Suppressor macrophage treated with lipopolysaccharide for 4 hours (primary cell): ENCODE data around the gene NGEF.
A peak's percentile ranks its signal among the peaks of the same experiment; 100 is the strongest.

Source experiments
- DNase-seq: peaks from one replicate; pipeline ENCODE4 v3.0.0-alpha.2; 2020

NGEF gene

DNA sequence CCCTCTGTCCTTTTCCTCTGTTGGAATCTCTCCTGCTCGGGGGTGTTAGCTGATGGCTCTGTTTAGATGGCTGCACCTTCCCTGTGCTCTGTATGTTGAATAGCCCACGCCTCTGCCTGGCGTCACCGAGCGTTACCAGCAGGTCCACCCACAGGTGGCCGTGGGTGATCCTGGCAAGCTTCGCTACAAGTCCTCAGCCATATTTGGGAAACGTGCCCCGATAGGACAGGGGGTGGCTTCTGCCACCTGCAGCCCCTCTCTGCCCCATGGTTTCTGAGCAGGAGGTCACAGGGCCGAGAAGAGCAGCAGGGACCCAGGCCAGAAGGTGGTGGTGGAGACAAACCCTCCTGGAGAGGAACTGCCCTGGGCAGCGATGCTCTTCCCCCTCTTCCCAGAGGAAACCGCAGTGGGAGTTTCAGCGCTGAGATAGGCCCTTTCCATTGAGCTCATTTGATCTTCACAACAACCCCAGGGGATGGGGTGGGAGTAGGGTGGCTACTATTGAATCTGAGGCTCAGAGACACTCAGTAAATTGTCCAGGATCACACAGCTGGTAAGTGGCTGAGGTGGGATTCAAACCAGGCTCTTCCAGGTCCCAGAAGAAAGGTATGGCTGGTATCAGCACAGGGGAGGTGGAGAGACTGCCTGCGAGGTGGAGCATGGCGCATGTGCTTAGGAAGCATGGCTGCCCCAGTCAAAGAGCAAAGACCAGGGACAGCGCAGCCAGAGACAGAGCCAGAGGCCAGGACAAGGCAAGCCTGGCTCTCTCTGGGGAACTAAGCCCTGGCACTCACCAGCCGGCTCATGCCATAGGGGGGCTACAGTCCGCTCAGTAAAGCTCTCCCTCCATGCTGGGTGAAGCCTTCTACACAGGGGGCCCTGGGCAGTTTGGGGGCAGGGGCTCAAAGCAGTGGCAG is 15.0 kb downstream of the NGEF start:
- DNase-seq, result no peak

DNA sequence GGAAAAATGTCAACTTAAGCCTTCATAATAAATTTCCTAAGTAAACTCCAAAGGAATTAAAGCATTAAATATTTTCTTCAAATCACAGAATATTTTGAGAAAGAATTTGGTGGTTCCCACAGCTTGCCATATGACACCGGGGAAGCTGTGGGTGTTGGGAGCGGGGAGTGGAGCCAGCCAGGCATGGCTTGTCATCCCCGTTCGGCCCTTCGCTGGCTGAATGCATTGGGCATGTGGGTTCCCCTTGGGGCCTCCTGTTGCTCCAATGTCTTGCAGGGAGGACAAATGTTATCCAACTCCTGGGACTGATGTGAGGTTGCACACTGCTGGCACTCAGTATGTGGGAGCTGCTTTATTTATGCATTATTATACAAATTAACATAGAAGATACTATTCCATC is 18.6 kb downstream of the NGEF start:
- no peak for DNase-seq

DNA sequence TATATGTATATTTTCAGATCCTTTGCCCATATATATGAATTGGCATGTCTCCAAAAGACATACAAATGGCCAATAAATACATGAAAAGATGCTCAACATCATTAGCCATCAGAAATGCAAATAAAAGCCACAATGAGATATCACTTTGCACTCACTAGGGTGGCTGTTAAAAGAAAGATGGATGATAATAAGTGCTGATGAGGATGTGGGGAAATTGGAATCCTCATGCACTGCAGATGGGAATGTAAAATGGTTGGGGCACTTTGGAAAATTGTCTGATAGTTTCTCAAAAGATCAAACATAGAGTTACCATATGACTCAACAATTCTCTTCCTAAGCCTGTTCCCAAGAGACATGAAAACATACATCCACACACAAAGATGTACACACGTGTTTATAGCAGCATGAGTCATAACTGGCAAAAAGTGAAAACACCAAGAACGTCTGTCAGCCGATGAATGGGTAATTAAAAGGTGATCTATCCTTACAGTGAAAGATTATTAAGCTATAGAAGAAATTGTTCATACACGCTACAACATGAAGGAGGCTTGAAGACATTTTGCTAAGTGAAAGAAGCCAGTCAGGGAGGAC is 19.7 kb downstream of the NGEF start:
- no peak for DNase-seq

DNA sequence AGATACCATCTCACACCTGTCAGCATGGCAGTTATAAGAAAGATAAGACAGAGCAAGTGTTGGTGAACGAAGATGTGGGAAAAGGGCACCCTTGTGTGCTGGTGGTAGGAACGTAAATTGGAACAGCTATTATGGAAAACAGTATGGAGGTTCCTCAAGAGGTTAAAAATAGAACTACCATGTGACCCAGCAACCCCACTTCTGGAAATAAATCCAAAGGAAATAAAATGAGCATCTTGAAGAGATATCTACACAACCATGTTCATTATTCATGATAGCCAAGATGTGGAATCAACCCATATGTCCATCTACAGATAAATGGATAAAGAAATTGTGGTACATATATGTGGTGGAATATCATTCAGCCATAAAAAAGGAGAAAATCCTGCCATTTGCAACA is 26.9 kb downstream of the NGEF start:
- DNase-seq, result no peak

DNA sequence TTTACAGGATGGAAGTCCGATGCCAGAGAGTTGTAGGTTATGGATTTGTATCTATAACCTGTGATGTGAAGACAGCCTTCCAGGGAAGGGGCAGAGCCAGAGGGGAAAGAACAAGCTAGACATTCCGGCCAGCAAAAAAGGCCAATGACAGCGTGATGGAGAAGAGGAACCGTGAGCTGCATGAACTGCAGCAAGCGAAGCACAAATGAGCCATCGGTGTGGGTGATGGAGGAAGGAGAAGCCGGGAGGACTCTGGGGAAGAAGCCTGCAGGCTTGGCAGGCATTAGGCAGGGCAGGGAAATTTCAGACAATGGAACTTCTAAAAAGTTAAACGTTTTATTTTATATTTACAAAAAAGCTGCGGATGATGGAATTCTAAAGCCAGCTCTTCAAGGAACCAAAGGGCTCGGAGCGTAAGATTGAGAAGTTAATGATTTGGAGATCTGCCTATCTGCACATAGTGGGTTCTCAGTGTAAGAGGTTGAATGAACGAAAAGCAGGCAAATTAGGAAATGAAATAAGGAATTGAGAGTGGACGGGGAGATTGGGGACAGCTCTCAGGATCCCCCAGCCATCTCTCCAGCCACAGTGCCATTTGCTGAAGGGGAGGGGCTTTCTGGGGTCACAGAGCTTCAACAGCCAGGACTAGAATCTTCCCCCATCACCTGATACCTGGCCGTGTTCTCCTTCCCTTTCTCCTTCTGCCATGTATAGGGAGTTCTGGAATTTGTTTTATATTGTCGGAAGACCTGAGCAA is 28.4 kb downstream of the NGEF start:
- DNase-seq, result peak; percentile 19

DNA sequence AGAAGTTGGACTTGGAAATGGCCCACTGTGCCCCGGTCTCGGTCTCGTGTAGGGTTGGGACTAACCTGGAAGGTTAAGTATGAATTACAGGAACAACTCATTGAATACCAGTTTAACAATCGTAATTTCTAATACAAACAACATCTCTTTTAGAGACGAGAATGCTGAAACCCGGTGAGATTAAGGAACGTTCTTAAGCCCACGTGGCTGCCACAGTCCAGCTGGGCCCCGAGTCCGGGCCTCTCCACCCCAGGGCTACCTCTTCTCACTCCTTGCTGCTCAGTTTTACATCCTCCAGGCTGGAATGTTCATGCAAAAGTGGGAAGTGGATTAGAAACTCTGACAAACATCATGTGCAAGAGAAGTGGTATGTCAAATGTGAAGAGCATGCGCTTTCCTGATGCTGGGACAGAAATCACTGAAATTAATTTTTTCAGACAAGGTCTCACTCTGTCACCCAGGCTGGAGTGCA is 29.4 kb downstream of the NGEF start:
- no peak for DNase-seq

DNA sequence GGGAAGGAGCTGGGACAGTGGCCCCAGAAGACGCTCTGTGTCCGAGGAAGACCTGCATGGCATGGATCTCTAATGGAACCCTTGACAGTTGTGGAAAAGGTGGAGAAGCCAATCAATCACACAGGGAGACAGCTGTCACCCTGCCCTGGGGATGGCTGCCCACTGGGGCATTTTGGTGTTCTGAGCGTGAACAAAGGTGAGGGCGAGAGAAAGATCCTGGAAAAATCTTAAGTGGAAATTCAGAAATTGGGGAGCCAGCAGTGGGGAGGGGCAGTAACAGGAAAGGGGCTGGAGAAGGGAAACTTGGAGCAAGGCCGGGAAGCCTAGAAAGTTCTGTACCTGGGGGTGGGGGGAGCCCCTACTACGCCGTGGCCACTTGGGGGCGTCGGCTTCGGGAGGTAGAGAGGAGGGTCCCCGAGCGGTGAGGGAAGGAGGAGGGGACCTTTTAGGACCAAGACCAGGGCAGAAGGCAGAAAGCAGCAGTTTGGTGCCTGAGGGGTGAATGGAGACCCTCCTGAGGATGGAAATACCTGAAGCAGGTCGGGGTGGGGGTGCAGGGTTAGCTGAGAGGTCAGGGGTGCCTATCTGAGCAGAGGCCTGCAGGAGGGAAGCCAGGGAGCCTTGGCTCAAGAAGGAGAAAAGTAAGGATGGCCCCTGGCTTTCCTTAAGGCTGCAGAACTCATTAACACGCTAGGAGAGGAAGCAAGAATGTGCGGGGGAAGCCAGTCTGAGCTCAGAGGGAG is 30.0 kb downstream of the NGEF start:
- peak; percentile 12 for DNase-seq

DNA sequence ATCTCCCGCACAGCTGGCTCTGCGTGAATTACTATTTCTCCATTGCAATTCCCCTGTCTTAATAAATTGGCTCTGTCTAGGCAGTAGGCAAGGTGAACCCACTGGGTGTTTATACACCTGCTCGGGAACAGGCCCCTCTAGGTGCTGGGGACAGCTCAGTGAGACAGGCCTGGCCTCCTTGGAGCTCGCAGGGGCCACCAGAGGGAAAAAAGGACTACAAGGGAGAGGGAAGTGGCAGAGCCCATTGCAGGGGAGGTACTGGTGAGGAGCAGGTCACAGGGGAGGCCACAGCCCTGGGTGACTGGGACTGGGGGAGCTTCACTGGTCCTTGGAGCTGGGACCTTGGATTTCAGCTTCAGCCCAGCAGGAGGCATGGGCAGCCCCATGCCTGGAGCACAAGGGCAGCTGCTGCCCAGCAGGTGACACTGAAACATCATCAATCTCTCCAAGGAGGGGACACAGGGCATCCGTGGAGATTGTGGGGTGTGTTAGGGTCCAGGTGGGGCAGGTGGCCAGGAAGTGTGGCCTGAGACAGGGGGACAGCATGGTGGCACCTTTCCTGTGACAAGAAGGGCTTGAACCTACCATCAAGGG is 31.2 kb downstream of the NGEF start:
- no peak for DNase-seq

DNA sequence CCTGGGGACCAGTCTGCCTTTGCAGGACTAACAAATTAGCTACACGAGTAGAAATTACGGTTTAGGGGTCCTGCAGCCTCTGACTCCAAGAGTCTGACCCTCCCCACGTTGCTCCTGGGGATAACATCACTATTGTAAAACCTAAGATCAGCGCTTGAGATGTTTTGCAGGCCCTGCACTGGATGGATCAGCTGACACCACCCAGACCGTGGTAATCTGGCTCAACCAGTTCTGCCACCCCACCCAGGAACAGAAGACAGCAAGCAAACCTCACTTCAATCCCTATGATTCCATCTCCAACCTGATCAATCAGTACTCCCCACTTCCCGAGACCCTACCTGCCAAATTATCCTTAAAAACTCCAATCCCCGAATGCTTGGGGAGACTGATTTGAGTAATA is 31.7 kb downstream of the NGEF start:
- DNase-seq, result no peak

DNA sequence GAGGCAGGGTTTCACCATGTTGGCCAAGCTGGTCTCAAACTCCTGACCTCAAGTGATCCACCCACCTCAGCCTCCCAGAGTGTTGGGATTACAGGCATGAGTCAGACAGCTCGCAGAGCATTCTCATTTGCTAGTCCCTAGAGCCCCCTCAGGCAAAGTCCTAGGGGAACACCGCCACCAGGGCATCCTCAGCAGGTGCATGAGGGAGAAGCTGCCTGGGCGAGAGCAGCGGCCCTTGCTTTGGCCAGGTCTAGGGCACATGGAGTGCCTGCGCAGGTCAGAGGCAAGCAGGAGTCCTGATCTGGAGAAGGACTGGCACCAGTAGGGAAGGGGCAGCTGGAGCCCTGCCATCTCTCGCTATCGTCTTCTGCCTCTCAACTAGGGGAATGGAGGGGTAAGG is 32.4 kb downstream of the NGEF start:
- DNase-seq, result no peak

DNA sequence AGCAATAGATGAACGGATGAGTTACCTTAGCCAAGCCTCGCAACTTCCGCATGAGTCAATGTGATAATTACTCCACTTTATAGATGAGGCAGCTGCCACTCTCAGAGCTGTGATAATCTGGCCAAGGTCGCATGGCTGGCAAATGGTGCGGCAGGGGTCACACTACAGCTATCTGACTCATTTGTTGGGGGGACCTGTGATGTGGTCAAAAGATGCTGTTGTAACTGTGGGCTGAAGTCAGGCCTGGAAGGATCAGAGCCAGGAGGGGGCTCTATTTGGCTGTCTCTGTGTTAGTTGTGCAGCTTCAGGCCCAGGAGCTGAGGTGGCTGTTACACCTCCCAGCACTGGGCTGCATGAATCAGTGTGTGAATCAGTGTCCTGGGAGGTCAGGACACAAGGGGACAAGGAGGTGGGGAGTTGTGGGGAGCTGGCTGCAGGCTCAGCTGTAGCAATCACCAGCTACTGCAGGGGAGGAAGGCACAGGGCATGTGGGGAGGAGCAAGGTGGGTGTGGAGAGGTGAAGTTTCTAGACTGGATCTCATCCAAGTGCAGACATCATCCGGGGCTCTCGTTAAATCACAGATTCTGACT is 33.1 kb downstream of the NGEF start:
- no peak for DNase-seq

DNA sequence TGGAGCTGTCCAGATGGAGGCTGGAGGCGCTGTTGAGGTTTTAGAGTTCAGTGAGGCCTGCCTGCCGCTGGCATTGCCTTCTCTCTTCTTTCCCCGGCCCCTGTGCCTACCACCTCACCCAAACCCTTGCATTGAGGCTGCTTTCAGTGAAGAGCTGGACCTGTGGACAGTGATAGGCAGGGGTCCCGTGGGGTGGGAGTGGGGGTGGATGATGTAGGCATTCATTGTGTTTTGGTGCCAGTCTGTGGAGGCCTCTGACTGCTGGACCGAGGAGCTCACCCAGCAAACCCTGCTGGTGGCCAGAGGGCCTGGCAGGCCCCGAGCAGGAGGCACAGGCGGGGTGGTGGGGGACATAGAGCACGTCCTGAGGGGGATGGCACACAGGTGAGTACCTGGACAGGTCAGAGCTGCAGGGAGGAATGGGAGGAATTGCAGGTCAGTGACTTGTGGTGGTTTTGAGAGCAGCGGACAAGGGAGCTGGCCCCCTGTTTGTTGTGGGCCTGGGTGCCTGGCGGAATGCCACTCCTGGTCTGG is 35.6 kb downstream of the NGEF start:
- DNase-seq, result no peak

DNA sequence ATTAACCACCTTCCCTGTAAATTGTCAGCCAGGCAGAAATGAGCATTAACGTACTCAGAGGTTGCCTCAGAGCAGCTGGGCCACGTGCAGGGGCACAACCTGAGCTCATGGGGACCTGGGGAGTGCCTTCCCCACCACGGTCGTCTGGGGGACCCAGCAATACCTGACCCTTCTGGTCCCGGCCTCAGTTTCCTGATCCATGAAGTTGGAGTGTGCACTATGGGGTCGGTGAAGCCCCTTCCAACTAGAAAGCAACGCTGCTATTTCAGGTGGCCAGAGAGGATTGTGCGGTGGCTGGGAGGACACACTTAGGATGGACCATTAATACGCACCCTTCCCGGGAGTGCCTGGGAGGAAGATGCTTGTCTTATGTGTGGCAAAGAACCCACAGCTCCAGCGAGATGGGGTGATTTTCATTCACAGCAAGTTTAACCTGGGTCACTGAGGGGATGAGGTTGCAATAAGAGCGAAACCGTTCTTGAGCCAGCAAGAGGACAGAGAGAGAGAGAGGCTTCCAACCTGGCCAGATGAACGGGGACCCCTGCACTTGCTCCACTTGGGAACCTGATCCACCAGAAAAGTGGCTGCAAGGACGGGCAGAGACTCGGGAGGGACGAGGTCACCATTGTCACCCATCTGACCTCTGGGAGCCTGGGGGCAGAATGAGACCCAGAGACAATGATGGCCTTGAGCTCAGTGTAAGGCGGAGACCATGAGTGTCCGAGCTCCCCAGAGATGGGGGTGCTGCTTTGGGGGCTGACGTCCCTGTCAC is 36.2 kb downstream of the NGEF start:
- no peak for DNase-seq

DNA sequence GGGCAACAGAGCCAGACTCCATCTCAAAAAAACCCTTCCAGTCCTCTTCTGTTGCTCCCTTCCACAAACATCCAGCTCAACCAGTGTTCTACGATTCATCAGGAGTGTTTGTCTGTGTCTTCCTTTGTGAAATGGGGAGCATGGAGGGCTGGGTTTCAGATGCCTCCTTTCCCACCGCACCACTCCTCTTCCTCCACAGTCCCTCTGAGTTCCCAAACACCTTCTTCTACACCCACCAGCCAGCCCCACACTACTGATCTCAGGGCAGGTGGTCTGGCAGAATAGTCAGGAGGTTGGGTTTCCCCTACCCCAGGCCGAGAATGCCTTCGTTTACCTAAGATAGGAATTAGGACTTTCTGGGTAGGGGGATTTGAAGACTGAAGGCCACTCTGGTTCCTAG is 36.9 kb downstream of the NGEF start:
- no peak for DNase-seq

DNA sequence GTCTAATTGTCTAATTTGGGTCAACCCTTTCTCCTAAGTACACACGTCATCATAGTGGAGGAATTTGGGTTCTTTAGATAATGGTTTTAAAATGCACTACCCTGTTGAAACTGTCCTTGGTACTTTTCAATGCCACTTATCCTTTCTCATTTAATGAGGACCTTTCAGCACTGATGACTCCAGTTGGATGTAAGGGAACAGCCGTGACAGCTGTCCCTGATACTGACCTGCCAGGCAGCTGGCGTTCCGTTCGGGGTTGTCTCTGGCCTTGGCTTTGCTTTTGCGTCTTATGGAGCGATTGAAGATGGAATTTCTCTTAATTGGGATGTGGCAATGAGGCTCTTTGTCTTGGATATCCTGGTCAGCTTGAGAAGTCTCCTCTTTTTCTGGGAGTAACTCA is 38.7 kb downstream of the NGEF start:
- DNase-seq, result no peak

DNA sequence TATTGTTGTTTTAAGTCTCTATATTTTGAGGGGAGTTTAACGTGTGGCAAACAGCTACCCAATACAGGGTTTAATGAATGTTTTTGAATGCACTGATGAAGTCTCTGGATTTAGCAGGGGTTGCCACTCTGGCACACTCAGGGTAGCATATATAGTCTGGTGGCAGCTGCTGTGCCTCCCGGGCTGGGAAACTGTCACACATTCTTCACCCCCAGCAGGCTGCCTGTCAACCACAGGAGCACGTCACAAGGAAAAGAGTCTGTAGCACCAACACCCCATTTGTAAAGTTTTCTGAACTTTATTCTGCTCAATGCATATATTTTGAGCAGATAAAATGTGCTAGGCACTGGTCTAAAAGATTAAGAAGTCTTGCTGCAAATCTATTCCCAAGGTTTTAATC is 39.3 kb downstream of the NGEF start:
- no peak for DNase-seq

DNA sequence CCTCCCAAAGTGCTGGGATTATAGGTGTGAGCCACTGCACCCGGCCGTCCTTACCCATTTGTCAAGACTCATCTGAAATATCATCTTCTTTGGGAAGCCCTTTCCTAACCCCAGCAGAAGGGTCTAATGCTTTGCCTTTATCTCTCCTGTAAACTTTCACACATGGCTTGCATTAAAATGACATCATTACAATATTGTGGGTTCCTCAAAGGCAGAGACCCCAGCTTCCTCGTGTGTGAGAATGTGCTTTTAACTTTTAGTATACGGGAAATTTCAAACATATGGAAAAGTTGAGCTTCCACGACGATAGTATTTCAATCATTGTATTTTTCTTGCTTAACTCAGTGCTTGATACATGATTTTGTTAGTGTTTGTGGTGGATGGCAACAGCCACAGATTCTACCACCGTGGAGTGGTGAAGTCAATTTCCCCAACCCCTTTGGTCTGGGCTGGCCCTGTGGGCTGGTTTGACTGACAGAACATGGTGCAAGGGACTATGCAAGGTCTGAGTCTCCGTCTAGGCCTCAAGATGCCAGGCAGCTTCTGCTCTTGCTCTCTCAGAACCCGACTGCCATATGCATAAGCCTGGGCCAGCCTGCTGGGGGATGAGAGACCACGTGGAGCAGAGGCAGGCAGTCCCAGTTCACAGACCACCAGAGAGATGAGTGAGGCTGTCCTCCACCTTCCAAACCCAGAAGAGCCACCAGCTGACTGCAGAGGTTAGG is 39.9 kb downstream of the NGEF start:
- DNase-seq, result no peak

DNA sequence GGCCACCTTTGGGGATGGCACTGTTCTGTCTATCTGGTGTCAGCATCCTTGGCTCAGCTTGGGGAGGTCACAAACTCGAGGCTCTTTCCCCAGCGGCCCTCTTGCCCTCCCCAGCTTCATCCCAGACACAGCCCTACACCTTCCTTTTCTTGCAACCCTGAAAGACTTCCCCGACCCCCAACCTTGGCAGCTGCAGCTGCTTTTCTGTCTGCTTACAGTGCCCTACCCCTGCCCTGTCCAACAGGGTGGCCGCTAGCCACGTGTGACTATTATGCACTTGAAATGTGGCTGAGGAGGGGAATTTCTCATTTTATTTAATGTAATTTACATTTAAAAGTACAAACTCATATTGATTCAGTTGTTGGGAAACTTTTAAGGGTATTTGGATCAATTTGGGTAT is 41.3 kb downstream of the NGEF start:
- no peak for DNase-seq

DNA sequence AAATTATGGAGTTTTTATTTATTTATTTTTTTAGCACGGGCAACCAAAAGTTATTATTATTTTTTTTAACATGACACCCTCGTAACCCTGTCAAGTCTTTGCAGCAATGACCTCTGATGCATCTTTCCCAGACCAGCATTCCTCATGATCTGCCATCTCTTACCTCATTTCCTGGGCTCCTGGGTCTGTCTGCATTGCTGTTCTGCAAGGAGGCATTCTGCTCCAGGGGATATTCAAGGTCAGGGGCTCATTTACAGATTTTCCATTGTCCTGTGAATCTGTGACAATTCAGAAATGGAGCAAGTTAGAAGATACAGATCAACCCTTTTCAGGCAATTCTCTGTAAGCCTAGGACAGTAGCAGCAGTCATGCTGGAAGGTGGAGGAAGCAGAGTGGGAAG is 43.0 kb downstream of the NGEF start:
- no peak for DNase-seq

DNA sequence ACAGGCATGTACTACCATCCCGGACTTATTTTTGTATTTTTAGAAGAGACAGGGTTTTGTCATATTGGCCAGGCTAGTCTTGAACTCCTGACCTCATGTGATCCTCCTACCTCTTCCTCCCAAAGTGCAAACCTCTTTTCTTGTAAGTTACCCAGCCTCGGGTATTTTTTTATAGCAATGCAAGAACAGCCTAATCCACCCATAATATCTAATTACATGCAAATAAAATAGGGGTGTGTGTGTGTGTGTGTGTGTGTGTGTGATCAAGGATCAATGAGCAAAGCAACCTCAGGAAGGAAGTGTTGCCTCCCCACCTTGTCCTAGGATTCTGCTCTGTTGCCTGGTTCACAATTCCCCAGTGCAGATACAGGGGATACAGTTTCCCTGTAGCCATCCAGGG is 45.6 kb downstream of the NGEF start:
- DNase-seq, result no peak
